CD4-positive, alpha-beta T cell treated with Interleukin-2 at 100 ng/mL for 4 hours (primary cell): ENCODE data around the gene CYP17A1.
"Not testable (repeated sequence)": the region's sequence is repeated elsewhere in the genome, so short reads cannot be mapped to it uniquely, and the experiment has no call there.

Experiments
- DNase-seq: peaks from one replicate; pipeline ENCODE4 v3.0.0-alpha.2; 2020; ENCODE audit warnings: low spot score

CYP17A1 gene, protein sequence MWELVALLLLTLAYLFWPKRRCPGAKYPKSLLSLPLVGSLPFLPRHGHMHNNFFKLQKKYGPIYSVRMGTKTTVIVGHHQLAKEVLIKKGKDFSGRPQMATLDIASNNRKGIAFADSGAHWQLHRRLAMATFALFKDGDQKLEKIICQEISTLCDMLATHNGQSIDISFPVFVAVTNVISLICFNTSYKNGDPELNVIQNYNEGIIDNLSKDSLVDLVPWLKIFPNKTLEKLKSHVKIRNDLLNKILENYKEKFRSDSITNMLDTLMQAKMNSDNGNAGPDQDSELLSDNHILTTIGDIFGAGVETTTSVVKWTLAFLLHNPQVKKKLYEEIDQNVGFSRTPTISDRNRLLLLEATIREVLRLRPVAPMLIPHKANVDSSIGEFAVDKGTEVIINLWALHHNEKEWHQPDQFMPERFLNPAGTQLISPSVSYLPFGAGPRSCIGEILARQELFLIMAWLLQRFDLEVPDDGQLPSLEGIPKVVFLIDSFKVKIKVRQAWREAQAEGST

DNA sequence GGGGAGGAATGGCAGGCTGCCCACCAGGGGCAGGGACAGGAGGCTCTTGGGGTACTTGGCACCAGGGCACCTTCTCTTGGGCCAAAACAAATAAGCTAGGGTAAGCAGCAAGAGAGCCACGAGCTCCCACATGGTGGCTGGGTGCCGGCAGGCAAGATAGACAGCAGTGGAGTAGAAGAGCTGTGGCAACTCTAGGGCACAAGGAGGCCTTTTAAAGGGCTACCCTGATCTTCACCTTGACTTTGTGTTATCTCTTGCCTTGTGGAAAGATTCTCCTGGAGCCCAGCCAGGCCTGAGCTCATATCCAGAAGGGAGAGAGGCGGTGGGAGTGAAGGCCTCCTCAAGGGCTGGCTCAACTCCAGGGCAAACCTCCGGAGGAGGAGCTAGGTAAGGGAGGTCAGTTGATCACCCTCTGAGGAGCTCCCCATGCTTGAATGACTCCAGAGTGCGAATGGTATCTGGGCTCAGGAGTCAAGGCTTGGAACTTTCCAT is at the start of gene CYP17A1:
CYP17A1 (minus strand) TSS at position 184 of the 492 bp plus-strand sequence; CDS start at position 132, 52 bp downstream.
- DNase-seq: no peak

GRCh38 chr10:102880256-102880655 is 43.0 kb upstream of the CYP17A1 start:
- no peak for DNase-seq

DNA sequence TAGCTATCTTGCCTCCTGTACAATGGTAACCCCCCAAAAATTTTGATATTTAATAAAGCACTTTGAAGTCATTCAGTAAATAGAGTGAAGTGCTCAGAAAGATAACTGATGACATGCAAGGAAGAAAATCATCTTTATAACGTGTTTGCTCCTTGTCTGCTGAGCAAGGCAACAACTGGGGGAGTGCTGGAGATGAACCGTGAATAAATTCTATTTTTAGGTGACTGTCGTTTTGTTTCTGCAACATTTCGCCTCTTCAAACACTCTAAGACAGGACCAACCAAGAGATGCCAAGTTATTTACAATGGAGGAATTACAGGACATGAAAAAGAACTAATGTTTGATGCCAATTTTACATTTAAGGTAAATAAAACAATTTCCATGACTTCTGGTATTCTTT is 41.4 kb upstream of the CYP17A1 start:
- DNase-seq: no peak

GRCh38 chr10:102876747-102877153 is 39.5 kb upstream of the CYP17A1 start:
- no peak for DNase-seq

DNA sequence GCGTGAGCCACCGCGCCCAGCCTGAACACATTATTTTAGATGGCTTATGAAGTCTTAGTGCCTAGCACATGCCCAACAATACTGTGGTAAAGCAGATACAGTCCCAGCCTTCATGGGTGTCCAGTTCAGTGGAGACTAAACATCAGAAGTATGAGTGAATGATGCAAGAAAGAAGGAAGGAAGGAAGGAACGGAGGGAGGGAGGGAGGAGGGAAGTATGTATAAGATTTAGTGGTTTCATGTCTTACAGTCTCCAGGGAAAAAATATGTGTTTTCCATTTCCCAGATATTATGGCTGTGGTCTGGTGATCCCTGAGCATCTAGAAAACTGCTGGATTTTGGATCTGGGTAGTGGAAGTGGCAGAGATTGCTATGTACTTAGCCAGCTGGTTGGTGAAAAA is 35.0 kb upstream of the CYP17A1 start:
- no peak for DNase-seq

DNA sequence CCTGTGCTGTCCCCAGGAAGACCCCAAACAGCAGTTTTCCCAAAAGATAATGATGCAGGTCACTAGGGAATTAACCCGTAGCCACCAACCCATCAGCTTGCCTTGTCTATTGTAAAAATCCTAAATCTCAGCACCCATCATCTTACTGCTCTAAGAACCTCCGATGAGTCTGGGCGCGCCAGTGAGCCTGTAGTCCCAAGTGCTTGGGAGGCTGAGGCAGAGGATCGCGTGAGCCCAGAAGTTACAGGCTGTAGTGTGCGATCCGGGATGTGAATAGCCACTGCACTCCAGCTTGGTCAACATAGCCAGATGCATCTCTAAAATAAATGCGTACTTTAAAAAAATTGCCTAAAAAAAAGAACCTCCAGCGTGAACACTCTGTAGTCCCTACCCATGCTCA is 33.0 kb upstream of the CYP17A1 start:
- no peak for DNase-seq

- no peak for DNase-seq
Measured at GRCh38 chr10:102869258-102870198, 32.3 kb upstream of the CYP17A1 start, which contains the start of gene AS3MT. Gene AS3MT, plus strand, starts transcription at chr10:102869470. Its CDS starts 123 bp downstream, at chr10:102869593.

- no peak for DNase-seq
Measured at GRCh38 chr10:102868911-102869257, 31.7 kb upstream of the CYP17A1 start.

DNA sequence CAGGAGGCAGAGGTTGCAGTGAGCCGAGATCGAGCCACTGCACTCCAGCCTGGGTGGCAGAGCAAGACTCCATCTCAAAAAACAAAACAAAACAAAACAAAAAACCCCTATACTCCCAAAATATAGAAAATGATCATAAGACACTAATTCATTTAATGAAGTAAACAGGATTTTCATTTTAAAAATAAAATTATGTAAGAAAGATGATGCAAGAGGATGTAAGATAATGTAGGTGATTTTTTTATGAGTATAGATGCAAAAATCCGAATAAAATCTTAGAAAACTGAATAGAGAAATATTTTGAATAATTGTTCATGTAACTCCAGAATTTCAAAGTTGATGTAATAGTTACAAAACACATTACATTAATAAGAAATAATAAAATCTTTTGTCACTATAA is 28.4 kb upstream of the CYP17A1 start:
- no peak for DNase-seq

DNA sequence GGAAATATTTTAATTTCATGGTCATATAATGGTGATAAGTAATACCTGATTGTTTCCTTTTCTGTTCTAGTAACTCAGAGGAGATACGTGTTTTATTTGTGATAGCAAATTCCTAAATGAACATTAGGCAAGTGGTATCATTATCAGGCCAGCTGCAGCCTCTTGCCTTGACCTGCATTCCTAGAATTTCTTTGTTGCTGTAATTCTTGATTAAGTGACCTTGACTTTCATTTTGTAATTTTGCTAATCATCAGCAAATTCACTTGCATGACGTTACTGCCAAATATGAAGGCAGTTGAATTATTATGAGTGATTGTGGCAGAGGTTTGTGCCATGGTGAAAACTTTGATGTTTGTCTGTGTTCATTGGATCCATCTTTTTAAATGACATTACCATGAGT is 26.4 kb upstream of the CYP17A1 start:
- DNase-seq: no peak

DNA sequence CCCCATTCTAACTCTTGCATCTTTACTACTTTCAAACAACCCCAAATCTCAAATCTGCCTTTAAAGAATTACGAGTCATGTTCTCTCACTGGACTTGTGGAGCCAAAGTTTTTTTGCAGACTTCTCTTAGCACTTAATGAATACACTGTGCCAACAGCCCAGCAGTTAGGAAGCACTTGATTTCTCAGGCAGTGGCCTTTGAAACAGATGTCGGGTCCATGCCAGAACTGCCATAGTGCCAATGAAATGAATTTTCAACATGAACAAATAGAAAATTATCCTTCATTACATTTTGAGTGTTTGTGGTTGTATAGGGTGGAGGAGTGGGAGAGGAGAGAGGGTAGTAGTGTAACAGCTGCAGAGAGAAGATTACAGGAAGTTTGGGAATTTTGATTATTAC is 22.7 kb upstream of the CYP17A1 start:
- DNase-seq: no peak

DNA sequence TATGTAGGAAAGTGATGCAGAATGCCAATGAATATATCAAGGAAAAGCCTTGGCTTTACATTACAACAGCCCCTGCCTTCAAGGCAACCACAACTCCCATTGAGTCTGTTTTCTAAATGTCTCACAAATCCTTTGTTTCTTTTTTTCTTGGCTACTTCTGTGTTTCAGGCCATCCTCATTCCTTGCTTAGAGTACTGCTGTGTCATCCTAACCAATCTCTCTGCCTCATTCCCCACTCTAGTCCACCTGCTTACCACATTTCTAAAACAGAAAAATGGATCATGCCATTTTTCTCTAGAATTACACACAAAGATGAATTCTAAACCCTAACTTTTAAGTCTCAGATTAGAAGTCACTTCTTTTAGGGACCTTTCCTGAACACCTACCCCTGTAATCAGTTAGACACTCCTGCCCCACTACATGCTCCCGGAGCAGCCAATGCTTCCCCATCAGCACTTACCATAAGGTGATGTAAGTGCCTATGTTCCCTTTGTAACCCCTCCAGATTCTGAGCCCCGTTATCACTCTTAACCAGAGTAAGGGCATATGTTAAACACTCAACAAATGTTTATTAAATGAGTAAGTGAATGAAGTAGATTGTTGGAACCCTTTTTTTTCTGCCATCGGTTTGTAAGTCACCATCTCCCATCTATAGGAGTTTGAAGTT is 19.7 kb upstream of the CYP17A1 start:
- DNase-seq: no peak

- not testable (repeated sequence) for DNase-seq
Measured at GRCh38 chr10:102855731-102856436, 18.7 kb upstream of the CYP17A1 start.

DNA sequence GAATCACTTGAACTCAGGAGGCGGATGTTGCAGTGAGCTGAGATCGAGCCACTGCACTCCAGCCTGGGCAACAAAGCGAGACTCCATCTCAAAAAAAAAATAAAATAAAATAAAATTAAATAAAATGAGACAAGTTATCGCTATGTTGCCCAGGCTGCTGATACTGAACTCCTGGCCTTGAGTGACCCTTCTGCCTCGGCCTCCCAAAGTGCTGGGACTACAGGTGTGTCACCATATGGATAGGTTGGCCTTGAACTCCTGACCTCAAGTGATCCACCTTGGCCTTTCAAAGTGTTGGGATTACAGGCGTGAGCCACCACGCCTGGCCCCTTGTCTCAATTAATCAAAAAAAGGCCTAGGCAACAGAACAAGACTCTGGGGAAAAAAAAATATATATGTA is 16.0 kb upstream of the CYP17A1 start:
- DNase-seq: not testable (repeated sequence)

GRCh38 chr10:102850025-102850518 is 12.9 kb upstream of the CYP17A1 start:
- DNase-seq: no peak

- no peak for DNase-seq
Measured at GRCh38 chr10:102845352-102845902, 8.2 kb upstream of the CYP17A1 start.

- DNase-seq: not testable (repeated sequence)
Measured at GRCh38 chr10:102844190-102844776, 7.1 kb upstream of the CYP17A1 start.

- DNase-seq: not testable (repeated sequence)
Measured at GRCh38 chr10:102843139-102843538, 5.9 kb upstream of the CYP17A1 start.

- DNase-seq: no peak
Measured at GRCh38 chr10:102841827-102842345, 4.7 kb upstream of the CYP17A1 start.
